NT2/D1 (cell line): ENCODE measurements around the gene EXOC2.

Experiments used
- SUZ12 ChIP-seq: IDR thresholded peaks from 2 replicates; pipeline ENCODE4 v1.6.1; 2011; ENCODE audit not compliant: insufficient read length, insufficient read depth; ENCODE audit errors: extremely low read depth
- YY1 ChIP-seq: IDR thresholded peaks from 2 replicates; pipeline ENCODE4 v1.6.1; 2011; ENCODE audit not compliant: insufficient read length, insufficient read depth
- ZNF274 ChIP-seq: IDR thresholded peaks from 2 replicates; pipeline ENCODE4 v1.6.1; 2011; ENCODE audit warnings: mild to moderate bottlenecking, low read depth, low read length

- TF ChIP-seq SUZ12, result no peak
- no peak for TF ChIP-seq YY1
- no peak for TF ChIP-seq ZNF274
These were observed 205.0 kb downstream of the EXOC2 start for GRCh38 chr6:487956-488355.
